ENCODE data around the gene SFSWAP.
"Not testable (repeated sequence)": the region's sequence is repeated elsewhere in the genome, so short reads cannot be mapped to it uniquely, and the experiment has no call there.

Gene SFSWAP

GRCh38 chr12:131699434-131699833, 11.5 kb upstream of the SFSWAP start:
- H3K27ac Mint-ChIP-seq (ENCODE audit: low read depth) = no peak overlapping the region
- DNase-seq (ENCODE audit: low spot score in 2 of 2) (no peak), ATAC-seq (replicated peaks; ENCODE audit: extremely low read depth, poor library complexity, severe bottlenecking) (no peak)
- H3K27me3 Mint-ChIP-seq = peaks cover 15% of the 10 kb centered on the region
- H3K4me3 Mint-ChIP-seq = no peak overlapping the region
- peaks cover under 1% of the 10 kb centered on the region for H3K9me3 Mint-ChIP-seq
- H3K36me3 Mint-ChIP-seq (ENCODE audit: insufficient read depth) = no peaks in the 10 kb centered on the region
- H3K4me1 Mint-ChIP-seq = no peaks in the 10 kb centered on the region

GRCh38 chr12:131700271-131700670, 10.6 kb upstream of the SFSWAP start:
- peaks cover 5% of the 10 kb centered on the region for H3K9me3 Mint-ChIP-seq
- H3K4me3 Mint-ChIP-seq = no peak overlapping the region
- H3K36me3 Mint-ChIP-seq (ENCODE audit: insufficient read depth) = no peaks in the 10 kb centered on the region
- peaks cover 10% of the 10 kb centered on the region for H3K27me3 Mint-ChIP-seq
- H3K4me1 Mint-ChIP-seq = no peaks in the 10 kb centered on the region
- ATAC-seq (replicated peaks; ENCODE audit: extremely low read depth, poor library complexity, severe bottlenecking) (no peak), DNase-seq (ENCODE audit: low spot score in 2 of 2) (no peak)
- no peak overlapping the region for H3K27ac Mint-ChIP-seq (ENCODE audit: low read depth)

GRCh38 chr12:131701705-131702572, 9.0 kb upstream of the SFSWAP start:
- Mint-ChIP-seq H3K9me3 (peaks cover 5% of the 10 kb centered on the region), H3K36me3 (ENCODE audit: insufficient read depth) (no peaks in the 10 kb centered on the region), H3K4me3 (no peak overlapping the region), H3K27ac (ENCODE audit: low read depth) (no peak overlapping the region), H3K4me1 (no peaks in the 10 kb centered on the region), H3K27me3 (no peaks in the 10 kb centered on the region)
- DNase-seq (ENCODE audit: low spot score in 2 of 2) (no peak), ATAC-seq (replicated peaks; ENCODE audit: extremely low read depth, poor library complexity, severe bottlenecking) (no peak)

GRCh38 chr12:131702573-131702877, 8.4 kb upstream of the SFSWAP start:
- Mint-ChIP-seq H3K4me3 (no peak overlapping the region), H3K27me3 (no peaks in the 10 kb centered on the region), H3K36me3 (ENCODE audit: insufficient read depth) (no peaks in the 10 kb centered on the region), H3K9me3 (peaks cover 5% of the 10 kb centered on the region), H3K4me1 (no peaks in the 10 kb centered on the region), H3K27ac (ENCODE audit: low read depth) (no peak overlapping the region)
- no peak for ATAC-seq (replicated peaks; ENCODE audit: extremely low read depth, poor library complexity, severe bottlenecking)
- DNase-seq (ENCODE audit: low spot score in 2 of 2) = no peak

GRCh38 chr12:131703161-131703560, 7.7 kb upstream of the SFSWAP start:
- DNase-seq (ENCODE audit: low spot score in 2 of 2) = no peak
- Mint-ChIP-seq H3K27ac (ENCODE audit: low read depth) (no peak overlapping the region), H3K36me3 (ENCODE audit: insufficient read depth) (no peaks in the 10 kb centered on the region), H3K9me3 (peaks cover 5% of the 10 kb centered on the region), H3K4me1 (no peaks in the 10 kb centered on the region), H3K27me3 (no peaks in the 10 kb centered on the region), H3K4me3 (no peak overlapping the region)
- ATAC-seq (replicated peaks; ENCODE audit: extremely low read depth, poor library complexity, severe bottlenecking) = no peak

GRCh38 chr12:131704509-131704908, 6.4 kb upstream of the SFSWAP start:
- H3K4me3 Mint-ChIP-seq = no peak overlapping the region
- DNase-seq (ENCODE audit: low spot score in 2 of 2) = no peak
- H3K36me3 Mint-ChIP-seq (ENCODE audit: insufficient read depth) = peaks cover 2% of the 10 kb centered on the region
- no peaks in the 10 kb centered on the region for H3K27me3 Mint-ChIP-seq
- no peak for ATAC-seq (replicated peaks; ENCODE audit: extremely low read depth, poor library complexity, severe bottlenecking)
- no peak overlapping the region for H3K27ac Mint-ChIP-seq (ENCODE audit: low read depth)
- peaks cover 1% of the 10 kb centered on the region for H3K4me1 Mint-ChIP-seq
- H3K9me3 Mint-ChIP-seq = peaks cover 5% of the 10 kb centered on the region

- not testable (repeated sequence) for DNase-seq (ENCODE audit: low spot score in 2 of 2); H3K4me3 Mint-ChIP-seq; ATAC-seq (replicated peaks; ENCODE audit: extremely low read depth, poor library complexity, severe bottlenecking); H3K27ac Mint-ChIP-seq (ENCODE audit: low read depth); H3K27me3 Mint-ChIP-seq; H3K9me3 Mint-ChIP-seq
- H3K4me1 Mint-ChIP-seq = peaks cover 15% of the 10 kb centered on the region
- H3K36me3 Mint-ChIP-seq (ENCODE audit: insufficient read depth) = peaks cover 11% of the 10 kb centered on the region
Observed at GRCh38 chr12:131706709-131707108, 4.2 kb upstream of the SFSWAP start.

GRCh38 chr12:131709226-131709625, 1.7 kb upstream of the SFSWAP start:
- peaks cover 5% of the 10 kb centered on the region for H3K9me3 Mint-ChIP-seq
- no peaks in the 10 kb centered on the region for H3K27me3 Mint-ChIP-seq
- peak overlapping the region; percentile 98 for H3K4me3 Mint-ChIP-seq
- ATAC-seq (replicated peaks; ENCODE audit: extremely low read depth, poor library complexity, severe bottlenecking) = no peak
- H3K4me1 Mint-ChIP-seq = peaks cover 30% of the 10 kb centered on the region
- DNase-seq (ENCODE audit: low spot score in 2 of 2) = no peak
- H3K27ac Mint-ChIP-seq (ENCODE audit: low read depth) = peak overlapping the region; percentile 99
- peaks cover 24% of the 10 kb centered on the region for H3K36me3 Mint-ChIP-seq (ENCODE audit: insufficient read depth)

- H3K27me3 Mint-ChIP-seq = no peaks in the 10 kb centered on the region
- ATAC-seq (replicated peaks; ENCODE audit: extremely low read depth, poor library complexity, severe bottlenecking) (peak; percentile 4), DNase-seq (ENCODE audit: low spot score in 2 of 2) (no peak)
- peaks cover 46% of the 10 kb centered on the region for H3K36me3 Mint-ChIP-seq (ENCODE audit: insufficient read depth)
- H3K4me3 Mint-ChIP-seq = peak overlapping the region; percentile 98
- peak overlapping the region; percentile 99 for H3K27ac Mint-ChIP-seq (ENCODE audit: low read depth)
- H3K4me1 Mint-ChIP-seq = peaks cover 30% of the 10 kb centered on the region
- no peaks in the 10 kb centered on the region for H3K9me3 Mint-ChIP-seq
Observed at GRCh38 chr12:131711551-131712205, 788 bp downstream of the SFSWAP start.

- peaks cover 58% of the 10 kb centered on the region for H3K36me3 Mint-ChIP-seq (ENCODE audit: insufficient read depth)
- H3K4me3 Mint-ChIP-seq = peak overlapping the region; percentile 36
- no peaks in the 10 kb centered on the region for H3K9me3 Mint-ChIP-seq
- no peak overlapping the region for H3K27ac Mint-ChIP-seq (ENCODE audit: low read depth)
- peaks cover 30% of the 10 kb centered on the region for H3K4me1 Mint-ChIP-seq
- DNase-seq (ENCODE audit: low spot score in 2 of 2) (no peak), ATAC-seq (replicated peaks; ENCODE audit: extremely low read depth, poor library complexity, severe bottlenecking) (no peak)
- no peaks in the 10 kb centered on the region for H3K27me3 Mint-ChIP-seq
Observed at GRCh38 chr12:131713349-131713748, 2.5 kb downstream of the SFSWAP start.

GRCh38 chr12:131714759-131715158, 3.9 kb downstream of the SFSWAP start:
- ATAC-seq (replicated peaks; ENCODE audit: extremely low read depth, poor library complexity, severe bottlenecking) = no peak
- Mint-ChIP-seq H3K9me3 (no peaks in the 10 kb centered on the region), H3K36me3 (ENCODE audit: insufficient read depth) (peaks cover 66% of the 10 kb centered on the region)

GRCh38 chr12:131716282-131716681, 5.4 kb downstream of the SFSWAP start:
- H3K9me3 Mint-ChIP-seq = no peaks in the 10 kb centered on the region
- DNase-seq (ENCODE audit: low spot score in 2 of 2) (no peak), ATAC-seq (replicated peaks; ENCODE audit: extremely low read depth, poor library complexity, severe bottlenecking) (no peak)
- no peak overlapping the region for H3K27ac Mint-ChIP-seq (ENCODE audit: low read depth)
- H3K36me3 Mint-ChIP-seq (ENCODE audit: insufficient read depth) = peaks cover 74% of the 10 kb centered on the region
- peaks cover 26% of the 10 kb centered on the region for H3K4me1 Mint-ChIP-seq
- no peak overlapping the region for H3K4me3 Mint-ChIP-seq
- no peaks in the 10 kb centered on the region for H3K27me3 Mint-ChIP-seq

More at GRCh38 chr12:131714759-131715158, 3.9 kb downstream of the SFSWAP start:
- H3K27me3 Mint-ChIP-seq = no peaks in the 10 kb centered on the region
- DNase-seq (ENCODE audit: low spot score in 2 of 2) = no peak
- no peak overlapping the region for H3K27ac Mint-ChIP-seq (ENCODE audit: low read depth)
- H3K4me3 Mint-ChIP-seq = no peak overlapping the region
- H3K4me1 Mint-ChIP-seq = peaks cover 26% of the 10 kb centered on the region

- Mint-ChIP-seq H3K4me1 (peaks cover 19% of the 10 kb centered on the region), H3K27ac (ENCODE audit: low read depth) (no peak overlapping the region), H3K36me3 (ENCODE audit: insufficient read depth) (peaks cover 66% of the 10 kb centered on the region), H3K27me3 (no peaks in the 10 kb centered on the region), H3K4me3 (no peak overlapping the region), H3K9me3 (no peaks in the 10 kb centered on the region)
- ATAC-seq (replicated peaks; ENCODE audit: extremely low read depth, poor library complexity, severe bottlenecking) (no peak), DNase-seq (ENCODE audit: low spot score in 2 of 2) (no peak)
Observed at GRCh38 chr12:131720241-131720640, 9.4 kb downstream of the SFSWAP start.
